ENCODE results near the gene ATF4.

ATF4 gene

DNA sequence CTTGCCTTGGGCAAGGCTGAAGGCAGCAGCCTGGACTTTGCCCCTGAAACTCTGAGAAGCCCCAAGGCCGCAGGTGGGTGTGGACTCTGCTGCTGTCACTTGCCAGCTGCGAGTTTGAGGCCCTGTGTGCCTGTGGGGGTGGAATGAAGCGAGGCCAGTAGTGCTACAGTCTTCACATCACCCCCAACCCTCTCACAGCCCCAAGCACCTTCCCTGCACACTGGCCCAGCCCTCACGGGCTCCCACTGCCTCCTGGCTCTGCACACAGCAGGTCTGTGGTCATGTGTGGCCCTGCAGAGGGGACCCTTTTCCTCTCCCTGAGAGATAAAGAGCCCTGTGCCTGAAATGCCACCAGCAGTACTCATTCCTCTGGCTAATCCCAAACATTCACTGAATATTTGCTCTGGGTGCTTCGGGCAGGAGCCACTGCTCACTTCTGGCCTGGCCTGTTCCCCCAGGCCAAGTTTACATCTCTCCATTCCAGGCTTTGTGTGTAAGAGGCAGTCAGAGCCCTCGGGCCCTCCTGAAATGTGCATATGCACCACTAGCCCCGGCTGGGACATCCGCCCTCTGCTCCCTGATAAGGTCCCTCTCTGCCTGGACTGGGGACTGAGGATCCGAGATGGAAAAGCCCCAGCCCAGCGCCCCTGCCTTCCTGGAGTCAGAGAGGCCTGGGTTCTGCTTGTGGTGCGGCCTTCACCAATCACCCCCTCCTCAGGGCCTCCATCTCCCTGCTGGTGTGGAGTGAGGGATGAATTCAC lies 45.8 kb upstream of the ATF4 start:
- H3K4me3 ChIP-seq (ENCODE audit: low read depth, low read length) = no peak overlapping the region
- no peaks in the 10 kb centered on the region for H3K9me3 ChIP-seq (ENCODE audit: control insufficient read depth, insufficient read depth, low read depth, low read length)
- peaks cover 0 to 6% of the 10 kb centered on the region in 2 experiments; a peak in 1 of 3 replicates for H3K36me3 ChIP-seq (ENCODE audit: control insufficient read depth in 2 of 2, insufficient read depth in 1 of 2, low read length in 2 of 2)
- peaks cover 2% of the 10 kb centered on the region; the same call in 1 of the 2 replicates for H3K4me1 ChIP-seq (ENCODE audit: control insufficient read depth, insufficient read depth, low read length)
- H3K27ac ChIP-seq (ENCODE audit: extremely low read depth, low read depth, low read length) = no peak overlapping the region
- CTCF ChIA-PET = interaction anchor here (0.6 to 0.9 kb wide), 4 partner anchors 20 to 302 kb away, joined by 3 to 7 read pairs (median 6); no protein-coding TSS in a partner anchor
- POLR2A ChIA-PET = interaction anchor here (0.5 to 0.6 kb wide), 2 partner anchors 14 to 200 kb away, joined by 3 to 5 read pairs; no protein-coding TSS in a partner anchor
- TF ChIP-seq, protein P1, sequence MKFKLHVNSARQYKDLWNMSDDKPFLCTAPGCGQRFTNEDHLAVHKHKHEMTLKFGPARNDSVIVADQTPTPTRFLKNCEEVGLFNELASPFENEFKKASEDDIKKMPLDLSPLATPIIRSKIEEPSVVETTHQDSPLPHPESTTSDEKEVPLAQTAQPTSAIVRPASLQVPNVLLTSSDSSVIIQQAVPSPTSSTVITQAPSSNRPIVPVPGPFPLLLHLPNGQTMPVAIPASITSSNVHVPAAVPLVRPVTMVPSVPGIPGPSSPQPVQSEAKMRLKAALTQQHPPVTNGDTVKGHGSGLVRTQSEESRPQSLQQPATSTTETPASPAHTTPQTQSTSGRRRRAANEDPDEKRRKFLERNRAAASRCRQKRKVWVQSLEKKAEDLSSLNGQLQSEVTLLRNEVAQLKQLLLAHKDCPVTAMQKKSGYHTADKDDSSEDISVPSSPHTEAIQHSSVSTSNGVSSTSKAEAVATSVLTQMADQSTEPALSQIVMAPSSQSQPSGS (tag by site-specific recombination; IDR thresholded peaks at IDR 0.05; ENCODE audit: low read depth) = no peak
- TF ChIP-seq ZIC2 (tag by site-specific recombination; IDR thresholded peaks at IDR 0.05) (0 out of 2 replicates have a peak, but pooled peaks have one; percentile 14), ZSCAN4 (tag by site-specific recombination; IDR thresholded peaks at IDR 0.05) (no peak), PRDM10 (tag by site-specific recombination; IDR thresholded peaks at IDR 0.05) (no peak), ZNF138 (tag by site-specific recombination; IDR thresholded peaks at IDR 0.05; ENCODE audit: borderline replicate concordance) (no peak), SCRT2 (tag by site-specific recombination; IDR thresholded peaks at IDR 0.05) (peak; percentile 59), ZFP41 (tag by site-specific recombination; IDR thresholded peaks at IDR 0.05; ENCODE audit: borderline replicate concordance) (no peak), SP3 (tag by site-specific recombination; IDR thresholded peaks at IDR 0.05) (no peak), ZNF292 (tag by site-specific recombination; IDR thresholded peaks at IDR 0.05; ENCODE audit: borderline replicate concordance, low read depth) (no peak), GLIS1 (tag by site-specific recombination; IDR thresholded peaks at IDR 0.05) (peak; percentile 15; the same call in 1 of the 2 replicates), ZBTB8A (tag by site-specific recombination; IDR thresholded peaks at IDR 0.05) (no peak), OSR2 (tag by site-specific recombination; IDR thresholded peaks at IDR 0.05) (no peak), ZNF561 (tag by site-specific recombination; IDR thresholded peaks at IDR 0.05; ENCODE audit: borderline replicate concordance) (no peak), EGR2 (tag by site-specific recombination; IDR thresholded peaks at IDR 0.05; ENCODE audit: low read depth) (peak; percentile 20; the same call in 1 of the 2 replicates), AEBP2 (tag by site-specific recombination; IDR thresholded peaks at IDR 0.05; ENCODE audit: borderline replicate concordance) (no peak), ZNF114 (tag by site-specific recombination; IDR thresholded peaks at IDR 0.05) (no peak), ZNF623 (tag by site-specific recombination; IDR thresholded peaks at IDR 0.05) (no peak), TRIM28 (IDR thresholded peaks at IDR 0.05; ENCODE audit: borderline replicate concordance, low read length) (no peak), ZNF394 (tag by site-specific recombination; IDR thresholded peaks at IDR 0.05; ENCODE audit: borderline replicate concordance) (no peak), ZNF221 (tag by site-specific recombination; IDR thresholded peaks at IDR 0.05; ENCODE audit: borderline replicate concordance) (no peak), ZNF792 (tag by site-specific recombination; IDR thresholded peaks at IDR 0.05) (no peak)
- TF ChIP-seq, protein P2, sequence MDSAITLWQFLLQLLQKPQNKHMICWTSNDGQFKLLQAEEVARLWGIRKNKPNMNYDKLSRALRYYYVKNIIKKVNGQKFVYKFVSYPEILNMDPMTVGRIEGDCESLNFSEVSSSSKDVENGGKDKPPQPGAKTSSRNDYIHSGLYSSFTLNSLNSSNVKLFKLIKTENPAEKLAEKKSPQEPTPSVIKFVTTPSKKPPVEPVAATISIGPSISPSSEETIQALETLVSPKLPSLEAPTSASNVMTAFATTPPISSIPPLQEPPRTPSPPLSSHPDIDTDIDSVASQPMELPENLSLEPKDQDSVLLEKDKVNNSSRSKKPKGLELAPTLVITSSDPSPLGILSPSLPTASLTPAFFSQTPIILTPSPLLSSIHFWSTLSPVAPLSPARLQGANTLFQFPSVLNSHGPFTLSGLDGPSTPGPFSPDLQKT (IDR thresholded peaks at IDR 0.05; ENCODE audit: borderline replicate concordance, low read depth, low read length) = no peak
- TF ChIP-seq, protein P3, sequence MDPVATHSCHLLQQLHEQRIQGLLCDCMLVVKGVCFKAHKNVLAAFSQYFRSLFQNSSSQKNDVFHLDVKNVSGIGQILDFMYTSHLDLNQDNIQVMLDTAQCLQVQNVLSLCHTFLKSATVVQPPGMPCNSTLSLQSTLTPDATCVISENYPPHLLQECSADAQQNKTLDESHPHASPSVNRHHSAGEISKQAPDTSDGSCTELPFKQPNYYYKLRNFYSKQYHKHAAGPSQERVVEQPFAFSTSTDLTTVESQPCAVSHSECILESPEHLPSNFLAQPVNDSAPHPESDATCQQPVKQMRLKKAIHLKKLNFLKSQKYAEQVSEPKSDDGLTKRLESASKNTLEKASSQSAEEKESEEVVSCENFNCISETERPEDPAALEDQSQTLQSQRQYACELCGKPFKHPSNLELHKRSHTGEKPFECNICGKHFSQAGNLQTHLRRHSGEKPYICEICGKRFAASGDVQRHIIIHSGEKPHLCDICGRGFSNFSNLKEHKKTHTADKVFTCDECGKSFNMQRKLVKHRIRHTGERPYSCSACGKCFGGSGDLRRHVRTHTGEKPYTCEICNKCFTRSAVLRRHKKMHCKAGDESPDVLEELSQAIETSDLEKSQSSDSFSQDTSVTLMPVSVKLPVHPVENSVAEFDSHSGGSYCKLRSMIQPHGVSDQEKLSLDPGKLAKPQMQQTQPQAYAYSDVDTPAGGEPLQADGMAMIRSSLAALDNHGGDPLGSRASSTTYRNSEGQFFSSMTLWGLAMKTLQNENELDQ (tag by site-specific recombination; IDR thresholded peaks at IDR 0.05; ENCODE audit: low read depth) = no peak
- TF ChIP-seq, protein P4, sequence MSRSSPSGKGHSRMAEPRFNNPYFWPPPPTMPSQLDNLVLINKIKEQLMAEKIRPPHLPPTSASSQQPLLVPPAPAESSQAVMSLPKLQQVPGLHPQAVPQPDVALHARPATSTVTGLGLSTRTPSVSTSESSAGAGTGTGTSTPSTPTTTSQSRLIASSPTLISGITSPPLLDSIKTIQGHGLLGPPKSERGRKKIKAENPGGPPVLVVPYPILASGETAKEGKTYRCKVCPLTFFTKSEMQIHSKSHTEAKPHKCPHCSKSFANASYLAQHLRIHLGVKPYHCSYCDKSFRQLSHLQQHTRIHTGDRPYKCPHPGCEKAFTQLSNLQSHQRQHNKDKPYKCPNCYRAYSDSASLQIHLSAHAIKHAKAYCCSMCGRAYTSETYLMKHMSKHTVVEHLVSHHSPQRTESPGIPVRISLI (tag by site-specific recombination; IDR thresholded peaks at IDR 0.05) = no peak
